Glutamatergic neuron (in vitro differentiated cells): Measurements from ENCODE around the gene EPHB4. TPM values are rescaled to one million over a fixed set of nuclear protein-coding genes. Genes with fewer than 3 reads are reported as not detected.
A peak's percentile ranks its signal among the peaks of the same experiment; 100 is the strongest.
"Not testable (repeated sequence)": the region's sequence is repeated elsewhere in the genome, so short reads cannot be mapped to it uniquely, and the experiment has no call there.

Experiments used
- DNase-seq: peaks from one replicate; pipeline ENCODE4 v3.0.0; 2022
- H3K27ac Mint-ChIP-seq: one replicate; pipeline ENCODE4 v1.8.0; 2020; ENCODE audit warnings: mild to moderate bottlenecking, mixed read lengths, inconsistent platforms; ENCODE audit not compliant: unreplicated experiment
- H3K27me3 Mint-ChIP-seq: one replicate; pipeline ENCODE4 v1.8.0; 2020; ENCODE audit warnings: mild to moderate bottlenecking, moderate library complexity, mixed read lengths, inconsistent platforms; ENCODE audit not compliant: unreplicated experiment
- H3K36me3 Mint-ChIP-seq: one replicate; pipeline ENCODE4 v1.8.0; 2020; ENCODE audit warnings: mild to moderate bottlenecking, mixed read lengths, inconsistent platforms; ENCODE audit not compliant: unreplicated experiment
- H3K4me1 Mint-ChIP-seq: one replicate; pipeline ENCODE4 v1.8.0; 2020; ENCODE audit warnings: mild to moderate bottlenecking, low read depth, mixed read lengths, inconsistent platforms; ENCODE audit not compliant: unreplicated experiment
- H3K4me3 Mint-ChIP-seq: one replicate; pipeline ENCODE4 v1.8.0; 2020; ENCODE audit warnings: mild to moderate bottlenecking, mixed read lengths, inconsistent platforms; ENCODE audit not compliant: unreplicated experiment
- H3K9me3 Mint-ChIP-seq: one replicate; pipeline ENCODE4 v1.8.0; 2020; ENCODE audit warnings: mild to moderate bottlenecking, moderate library complexity, mixed read lengths, inconsistent platforms; ENCODE audit not compliant: unreplicated experiment
- CTCF ChIP-seq: fragments of 200-600 bp; sonication (generic); IDR thresholded peaks from one replicate; pipeline ENCODE4 v1.5.0; 2021; ENCODE audit not compliant: partially characterized antibody, unreplicated experiment
- total RNA-seq: library from RNA; stranded (reverse); fragmentation: NEBNext Ultra II Directional; extraction: Animal tissue kit (Norgen Biotek cat#: 25700); gene quantifications from one replicate; pipeline ENCODE4 v1.2.1, GENCODE V29; 2021; ENCODE audit not compliant: unreplicated experiment

EPHB4 gene
- total RNA-seq, 1 donor from 2014 or later = 21.5 TPM

GRCh38 chr7:100860702-100861615 lies 33.6 kb upstream of the EPHB4 start:
- Mint-ChIP-seq H3K27ac (no peak overlapping the region), H3K9me3 (peaks cover 3% of the 10 kb centered on the region), H3K4me1 (no peaks in the 10 kb centered on the region), H3K27me3 (peaks cover 7% of the 10 kb centered on the region), H3K4me3 (no peak overlapping the region), H3K36me3 (no peaks in the 10 kb centered on the region)
- DNase-seq = no peak
- no peak for TF ChIP-seq CTCF

- peak overlapping the region; percentile 16 for H3K27ac Mint-ChIP-seq
- DNase-seq = no peak
- no peak overlapping the region for H3K4me3 Mint-ChIP-seq
- TF ChIP-seq CTCF = no peak
- H3K36me3 Mint-ChIP-seq = no peaks in the 10 kb centered on the region
- no peaks in the 10 kb centered on the region for H3K9me3 Mint-ChIP-seq
- peaks cover 7% of the 10 kb centered on the region for H3K27me3 Mint-ChIP-seq
- no peaks in the 10 kb centered on the region for H3K4me1 Mint-ChIP-seq
These were observed 32.5 kb upstream of the EPHB4 start for GRCh38 chr7:100859856-100860255.

- no peak for TF ChIP-seq CTCF
- H3K4me1 Mint-ChIP-seq = no peaks in the 10 kb centered on the region
- no peak overlapping the region for H3K4me3 Mint-ChIP-seq
- peaks cover 6% of the 10 kb centered on the region for H3K27me3 Mint-ChIP-seq
- no peaks in the 10 kb centered on the region for H3K36me3 Mint-ChIP-seq
- peaks cover 1% of the 10 kb centered on the region for H3K9me3 Mint-ChIP-seq
- DNase-seq = no peak
- no peak overlapping the region for H3K27ac Mint-ChIP-seq
These were observed 29.6 kb upstream of the EPHB4 start for GRCh38 chr7:100856871-100857282.

- Mint-ChIP-seq H3K4me3 (no peak overlapping the region), H3K27me3 (peaks cover 4% of the 10 kb centered on the region), H3K9me3 (peaks cover 1% of the 10 kb centered on the region), H3K36me3 (no peaks in the 10 kb centered on the region), H3K27ac (no peak overlapping the region), H3K4me1 (no peaks in the 10 kb centered on the region)
- no peak for TF ChIP-seq CTCF
- no peak for DNase-seq
These were observed 28.2 kb upstream of the EPHB4 start for GRCh38 chr7:100855515-100855914.

GRCh38 chr7:100854899-100855298 lies 27.6 kb upstream of the EPHB4 start:
- not testable (repeated sequence) for H3K4me1 Mint-ChIP-seq, H3K36me3 Mint-ChIP-seq, H3K4me3 Mint-ChIP-seq, DNase-seq, H3K27ac Mint-ChIP-seq, H3K9me3 Mint-ChIP-seq, H3K27me3 Mint-ChIP-seq
